Embryonic facial prominence (tissue), 1 donor: ENCODE results near the gene UGT3A1.
"Not testable (repeated sequence)": the region's sequence is repeated elsewhere in the genome, so short reads cannot be mapped to it uniquely, and the experiment has no call there.

Source experiments
- DNase-seq: peaks from one replicate; pipeline ENCODE4 v3.0.0-alpha.2; 2016; ENCODE audit errors: extremely low spot score

UGT3A1 gene

DNA sequence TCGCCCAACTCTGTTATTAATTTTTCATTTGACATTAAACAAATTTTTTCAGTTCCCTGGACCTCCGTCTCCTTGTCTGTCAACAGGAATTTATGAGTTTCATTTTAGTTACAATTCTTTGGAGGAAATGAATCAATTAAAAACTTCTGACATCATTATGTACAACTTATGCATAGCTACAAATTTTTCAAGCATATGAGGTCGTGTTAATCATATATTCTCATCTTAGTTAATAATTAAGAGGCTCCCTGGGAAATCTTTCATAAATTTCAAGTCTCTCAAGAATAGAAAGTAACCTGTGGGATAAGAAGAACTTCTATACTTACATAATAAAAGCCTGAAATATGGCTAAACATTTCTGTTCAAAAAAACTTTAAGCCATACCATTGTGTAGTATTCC, 3.4 kb downstream of the UGT3A1 start:
- no peak for DNase-seq

DNA sequence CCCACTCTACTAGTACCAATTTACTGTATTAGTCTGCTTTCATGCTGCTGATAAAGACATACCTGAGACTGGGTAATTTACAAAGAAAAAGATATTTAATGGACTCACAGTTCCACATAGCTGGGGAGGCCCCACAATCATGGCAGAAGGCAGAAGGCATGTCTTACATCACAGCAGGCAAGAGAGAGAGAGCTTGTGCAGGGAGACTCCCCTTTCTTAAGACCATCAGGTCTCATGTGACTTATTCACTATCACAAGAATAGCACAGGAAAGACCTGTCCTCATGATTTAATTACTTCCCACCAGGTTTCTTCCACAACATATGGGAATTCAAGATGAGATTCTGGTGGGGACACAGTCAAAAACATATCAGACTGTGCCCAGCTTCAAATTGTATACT, 11.5 kb downstream of the UGT3A1 start:
- no peak for DNase-seq

DNA sequence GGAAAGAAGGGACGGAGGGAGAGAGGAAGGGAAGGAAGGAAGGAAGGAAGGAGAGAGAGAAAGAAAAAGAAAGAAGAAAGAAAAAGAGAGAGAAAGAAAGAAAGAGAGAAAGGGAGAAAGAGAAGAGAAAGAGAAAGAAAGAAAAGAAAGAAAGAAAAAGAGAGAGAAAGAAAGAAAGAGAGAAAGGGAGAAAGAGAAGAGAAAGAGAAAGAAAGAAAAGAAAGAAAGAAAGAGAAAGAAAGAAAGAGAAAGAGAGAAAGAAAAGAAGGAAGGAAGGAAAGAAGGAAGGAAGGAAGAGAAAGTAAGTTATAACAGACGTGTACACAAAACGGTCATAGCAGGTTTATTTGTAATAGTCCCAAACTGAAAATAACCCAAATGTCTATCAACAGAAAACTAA, 14.3 kb downstream of the UGT3A1 start:
- DNase-seq = not testable (repeated sequence)

DNA sequence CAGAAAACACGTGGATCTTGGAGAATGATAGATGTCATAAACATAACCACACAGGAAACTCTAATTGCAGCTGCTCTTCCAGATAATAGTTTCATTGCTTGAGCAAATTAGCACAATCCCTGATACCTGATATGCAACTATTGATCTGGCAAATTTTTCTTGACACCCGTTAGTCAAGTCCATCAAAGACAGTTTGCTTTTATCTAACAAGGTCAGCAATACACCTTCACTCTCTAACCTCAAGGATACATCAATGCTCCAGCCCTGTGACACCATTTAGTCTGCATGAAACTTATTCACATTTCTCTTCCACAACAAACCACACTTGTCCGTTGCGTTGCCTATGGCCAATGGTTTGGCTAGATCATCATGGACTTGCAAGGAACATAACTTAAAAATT, 16.6 kb downstream of the UGT3A1 start:
- no peak for DNase-seq

DNA sequence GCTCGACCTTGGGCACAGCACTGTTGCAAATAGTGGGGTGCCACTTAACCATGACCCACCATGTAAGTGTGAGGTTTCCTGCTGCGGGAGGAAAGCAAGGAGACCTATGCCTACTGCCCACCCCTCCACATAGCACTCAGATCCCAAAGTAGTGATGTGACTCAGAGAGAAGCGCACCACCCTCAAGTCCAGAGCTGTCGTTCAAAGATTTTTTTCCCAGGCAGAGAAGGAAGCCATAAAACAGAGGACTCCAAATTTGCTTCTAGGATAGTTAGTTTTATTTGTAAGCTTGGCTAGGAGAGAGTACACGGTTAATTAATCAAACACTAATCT, 19.3 kb downstream of the UGT3A1 start:
- no peak for DNase-seq

DNA sequence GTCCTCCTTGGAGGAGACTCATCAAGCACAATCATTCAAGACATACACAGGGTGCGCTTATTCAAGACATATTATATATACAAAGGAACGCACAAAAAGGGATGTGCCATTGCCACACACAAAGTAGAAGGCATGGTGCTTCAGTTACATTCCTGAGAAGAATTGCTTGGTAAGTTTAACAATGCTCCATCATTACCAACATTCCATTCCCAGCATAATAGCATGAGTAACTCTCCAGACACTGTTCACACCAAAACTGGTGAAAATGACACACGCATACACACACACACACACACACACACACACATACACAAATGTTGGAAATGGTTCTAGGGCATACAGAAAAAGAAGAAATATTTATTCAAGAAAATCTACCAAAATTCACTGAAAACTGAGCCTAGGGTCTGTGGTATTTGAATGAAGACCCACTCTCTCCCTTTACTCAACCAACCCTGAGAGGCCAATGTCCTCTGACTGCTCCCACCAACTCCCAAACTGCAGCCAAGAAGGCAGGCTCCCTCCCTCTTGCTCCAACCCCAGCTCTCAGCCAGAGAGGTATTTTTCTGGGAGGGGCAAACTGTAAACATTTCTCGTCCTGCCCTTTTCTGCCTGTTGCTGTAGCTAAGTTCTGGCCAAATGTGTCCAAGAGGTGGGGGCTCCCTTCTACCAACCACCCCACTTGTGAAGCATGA, 19.9 kb downstream of the UGT3A1 start:
- no peak for DNase-seq

DNA sequence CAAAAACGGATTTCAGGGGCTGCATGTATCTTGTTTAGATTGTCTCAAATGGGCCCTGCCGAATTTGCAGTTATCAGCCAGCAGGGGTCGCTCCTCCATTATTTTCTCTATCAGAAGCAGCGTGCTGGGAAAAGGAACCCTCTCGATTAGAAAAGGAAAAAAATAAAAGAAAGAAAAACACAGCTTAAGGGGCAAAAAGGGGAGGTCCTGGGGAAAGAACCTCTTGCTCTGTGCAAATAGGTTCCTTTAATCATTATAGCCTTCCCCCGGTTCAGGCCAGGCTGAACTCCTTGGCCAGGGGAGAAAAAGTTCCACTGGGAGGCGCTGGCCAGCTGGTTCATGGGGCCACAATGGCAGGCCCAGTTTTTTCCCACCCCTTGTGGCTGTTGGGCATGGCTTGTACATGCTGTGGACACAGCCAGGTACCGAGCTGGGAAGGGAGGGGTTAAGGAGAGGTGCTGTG, 27.8 kb downstream of the UGT3A1 start:
- DNase-seq = no peak

DNA sequence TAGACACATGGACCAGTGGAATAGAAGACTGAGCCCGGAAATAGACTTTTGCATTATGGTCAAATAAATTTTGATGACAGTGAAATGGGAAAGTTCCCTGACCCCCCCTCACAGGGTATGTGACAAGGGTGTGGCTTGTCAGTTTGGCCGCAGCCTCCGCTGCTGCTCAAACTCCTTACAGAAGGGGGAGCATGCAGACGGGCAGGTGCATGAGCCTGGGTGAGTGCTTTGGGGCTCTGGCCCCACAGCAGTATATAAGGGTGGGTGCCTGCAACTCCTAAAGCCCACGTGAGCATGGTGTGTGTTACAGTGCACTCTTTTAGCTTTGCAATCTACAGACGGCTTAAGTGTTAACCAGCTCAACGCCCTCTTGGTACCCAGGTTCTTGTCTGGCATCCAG, 30.9 kb downstream of the UGT3A1 start:
- no peak for DNase-seq

DNA sequence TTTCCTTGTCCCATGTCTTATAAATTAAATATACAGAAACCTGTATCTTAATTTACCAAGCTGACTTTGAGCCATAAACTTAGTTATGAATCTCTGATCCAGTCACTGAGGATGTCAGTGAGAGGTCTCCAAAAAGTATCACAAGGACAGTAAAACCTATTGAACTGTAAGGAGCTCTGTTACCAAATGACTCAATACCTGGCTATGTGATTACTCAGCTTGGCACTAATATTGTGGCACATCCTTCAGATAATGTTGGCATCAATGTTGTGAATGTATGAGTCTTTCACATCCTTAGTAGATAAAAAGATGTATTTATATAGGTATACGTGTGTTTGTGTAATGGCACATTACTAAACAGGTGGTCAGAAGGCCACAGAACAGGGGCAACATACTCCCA, 34.8 kb downstream of the UGT3A1 start:
- no peak for DNase-seq

DNA sequence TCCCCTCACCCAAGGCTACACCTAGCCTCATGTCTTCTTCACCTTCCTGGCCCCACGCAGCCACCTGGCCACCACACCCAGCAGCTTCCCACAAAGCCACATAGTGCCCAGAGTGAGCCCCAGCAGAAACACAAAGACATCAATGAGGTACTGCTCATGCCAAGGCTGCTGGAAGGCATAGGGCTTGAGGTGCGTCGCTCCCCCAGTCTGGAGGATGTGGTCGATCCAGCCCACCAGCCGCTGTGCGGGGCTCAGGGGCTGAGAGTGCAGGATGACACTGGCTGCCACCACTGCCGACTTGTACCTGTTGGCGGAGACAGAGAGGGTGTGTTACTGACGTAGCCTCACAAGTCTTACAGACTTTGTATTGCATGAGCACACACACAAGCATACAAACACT, 37.0 kb downstream of the UGT3A1 start:
- DNase-seq = no peak

DNA sequence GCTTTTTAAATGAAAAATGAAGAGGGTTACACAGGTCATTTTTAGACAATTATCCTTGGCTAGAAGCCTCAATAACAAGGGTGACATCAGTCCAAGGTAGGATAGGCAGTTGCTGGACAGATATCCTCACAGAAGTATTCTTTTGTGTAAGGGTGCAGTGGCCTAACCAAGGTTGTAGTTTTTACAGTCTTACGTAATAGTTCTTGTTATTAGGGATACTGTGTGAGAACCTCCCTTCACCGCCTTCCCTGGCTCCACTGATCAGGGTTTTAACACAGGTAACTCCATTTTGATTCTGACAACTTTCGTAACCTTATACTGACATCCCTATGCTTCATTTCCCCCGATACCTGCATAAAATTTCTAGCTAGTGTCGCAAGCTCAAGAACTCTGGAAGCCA, 44.1 kb downstream of the UGT3A1 start:
- DNase-seq = no peak

DNA sequence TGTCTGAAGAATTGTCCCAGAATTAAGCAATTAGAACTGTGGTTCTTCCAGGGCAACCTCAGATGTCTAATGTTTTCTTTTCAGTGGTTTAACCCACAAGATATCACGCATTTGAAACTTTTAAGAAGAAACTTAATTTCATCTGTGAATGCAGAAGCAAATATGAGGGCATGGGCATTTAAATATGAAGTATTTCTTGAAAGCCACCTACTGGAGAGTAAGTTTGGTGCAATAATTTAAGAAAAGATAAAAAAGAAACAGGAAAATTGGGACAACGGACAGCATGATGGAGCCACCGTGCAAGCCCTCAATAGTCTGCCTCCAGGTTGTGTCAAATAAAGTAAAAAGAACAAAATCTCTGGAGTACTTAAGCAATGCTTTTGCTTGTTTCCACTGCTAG, 51.6 kb downstream of the UGT3A1 start:
- DNase-seq = no peak

DNA sequence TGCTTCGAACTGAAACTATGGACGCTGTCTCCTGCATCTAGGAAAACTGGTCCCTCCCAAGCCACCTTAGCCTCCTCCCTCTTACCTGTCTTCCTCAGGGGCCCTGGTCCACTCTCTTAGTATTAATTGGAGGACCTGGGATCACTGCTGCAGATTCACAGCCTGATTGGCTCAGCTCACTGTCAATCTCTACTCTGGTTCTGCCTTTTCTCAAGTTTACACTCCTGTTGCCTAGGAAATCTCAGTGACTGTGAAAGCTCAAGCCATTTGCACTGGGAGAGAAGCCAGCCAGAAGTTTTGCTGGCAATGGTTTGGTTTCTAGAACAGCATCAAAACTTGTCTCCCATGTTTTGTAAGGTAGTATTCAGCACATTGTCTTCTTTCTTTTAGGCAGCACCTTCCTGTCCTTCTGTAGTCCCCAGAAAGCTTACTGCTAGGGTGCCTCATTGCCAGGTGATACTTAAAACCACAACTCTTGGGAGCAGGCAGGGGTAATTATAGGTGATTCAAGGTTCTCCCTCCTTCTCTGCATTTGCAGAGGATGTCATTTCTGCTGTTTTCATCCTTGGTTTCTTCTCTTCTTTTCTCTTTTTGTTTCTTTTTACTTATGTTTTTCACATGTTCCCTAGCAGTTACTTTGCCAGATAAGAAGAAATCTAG, 52.5 kb downstream of the UGT3A1 start, which contains the start of gene CAPSL:
Gene CAPSL, minus strand, starts transcription at position 55 of the 660 bp plus-strand sequence. CDS start 17,502 bp downstream, outside the sequence.
- DNase-seq = peak; percentile 59

DNA sequence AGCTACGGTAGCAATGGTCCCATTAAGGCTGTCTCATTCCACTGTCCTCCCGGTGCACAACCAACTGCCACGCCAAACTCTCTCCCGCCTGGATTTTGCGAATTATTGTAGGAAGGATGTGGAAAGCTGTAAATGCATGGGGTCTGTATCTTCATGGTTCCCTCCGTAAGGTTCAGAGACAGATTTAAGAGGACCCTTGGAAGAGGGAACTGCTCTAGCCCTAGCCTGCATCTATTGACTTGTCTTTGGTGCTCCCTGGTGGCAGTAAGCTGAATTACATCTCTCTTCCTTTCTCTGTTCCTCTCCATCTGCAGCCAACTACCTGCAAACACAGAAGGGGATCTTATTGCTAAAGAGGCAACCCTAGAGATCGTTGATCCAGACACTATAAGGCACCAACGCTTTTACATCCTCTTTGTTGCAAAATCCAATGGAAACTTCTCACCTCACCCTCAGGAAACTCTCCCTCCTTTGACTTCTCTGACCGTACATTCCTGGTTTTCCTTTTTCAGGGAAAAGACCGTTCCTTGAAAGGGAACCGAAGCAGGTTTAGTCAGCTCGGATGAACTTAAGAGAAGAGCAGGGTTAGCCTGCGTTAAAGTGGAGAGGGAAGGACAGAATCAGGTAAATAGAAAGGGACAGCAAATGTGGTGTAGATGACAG, 64.7 kb downstream of the UGT3A1 start:
- DNase-seq = peak; percentile 49

DNA sequence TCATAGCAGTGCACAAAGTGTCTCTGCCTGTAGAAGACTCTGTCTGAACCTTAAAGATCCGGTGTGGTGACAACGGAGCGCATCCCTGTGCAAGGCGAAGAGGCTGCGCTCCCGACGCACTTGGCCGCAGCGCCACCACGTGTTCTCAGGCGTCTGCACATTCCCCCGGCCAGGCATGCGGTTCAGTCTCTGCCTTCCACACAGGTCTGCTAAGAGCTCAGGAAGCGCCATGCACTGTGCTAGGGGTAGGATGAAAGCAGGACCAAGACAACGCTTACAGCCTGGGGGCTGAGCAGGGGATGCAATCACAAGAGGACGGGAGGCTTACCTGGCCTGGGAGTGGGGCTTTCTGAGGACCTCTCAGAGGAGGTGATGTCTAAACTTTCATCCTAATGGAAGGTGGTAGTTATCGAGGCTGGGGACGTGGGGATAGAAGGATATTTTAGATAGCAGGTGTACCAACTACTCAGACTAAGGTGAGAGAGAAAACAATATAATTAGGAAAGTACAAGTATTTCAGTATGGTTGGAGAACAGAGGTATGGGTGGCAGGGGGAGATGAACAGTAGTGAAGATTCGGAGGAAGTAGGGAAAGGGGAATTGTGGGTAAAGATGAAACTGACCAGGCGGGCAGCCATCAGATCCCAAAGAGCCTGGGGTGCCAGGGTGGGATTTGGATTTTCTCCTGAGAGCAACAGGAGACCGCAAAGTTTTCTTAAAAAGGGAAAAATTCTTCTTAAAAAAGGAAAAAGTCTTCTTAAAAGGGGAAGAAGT, 66.1 kb downstream of the UGT3A1 start:
- DNase-seq = no peak

DNA sequence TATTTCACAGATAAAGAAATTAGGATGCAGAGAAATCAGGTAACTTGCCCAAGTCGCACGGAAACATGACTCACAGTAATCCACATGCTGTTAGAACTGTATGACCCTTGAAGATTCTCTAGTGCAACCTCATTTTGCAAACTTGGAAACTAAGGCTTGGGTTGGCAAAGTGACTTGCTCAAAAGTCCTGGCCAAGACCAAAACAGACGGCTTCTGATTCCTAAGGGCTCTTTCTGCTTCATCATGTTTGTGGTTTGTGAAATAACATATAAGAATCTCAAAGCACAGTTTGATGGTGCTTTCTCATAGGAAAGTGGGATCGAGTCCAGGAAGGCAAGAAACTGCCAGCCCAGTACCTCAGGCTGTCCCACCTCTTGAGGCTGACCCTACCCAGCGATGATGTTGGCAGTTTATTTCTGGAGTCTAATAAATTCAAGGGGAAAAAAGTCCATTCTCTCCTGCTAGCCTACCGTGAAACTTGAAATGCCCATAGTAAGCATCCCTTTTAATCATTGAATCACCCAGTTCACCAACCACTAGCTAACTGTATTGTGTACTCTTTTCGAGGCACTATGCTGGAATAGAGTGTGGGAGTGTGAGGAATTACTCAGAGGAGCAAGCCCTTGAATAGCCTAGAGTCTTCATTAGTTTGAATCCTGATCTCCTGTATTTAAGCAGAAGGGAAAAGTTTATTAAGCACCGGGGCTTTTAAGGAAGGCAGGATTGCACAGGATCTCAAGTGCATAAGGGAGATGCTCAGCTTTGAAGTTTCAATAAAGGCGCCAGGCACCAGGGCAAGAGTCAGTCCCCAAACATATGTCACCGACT, 66.9 kb downstream of the UGT3A1 start:
- DNase-seq = no peak

DNA sequence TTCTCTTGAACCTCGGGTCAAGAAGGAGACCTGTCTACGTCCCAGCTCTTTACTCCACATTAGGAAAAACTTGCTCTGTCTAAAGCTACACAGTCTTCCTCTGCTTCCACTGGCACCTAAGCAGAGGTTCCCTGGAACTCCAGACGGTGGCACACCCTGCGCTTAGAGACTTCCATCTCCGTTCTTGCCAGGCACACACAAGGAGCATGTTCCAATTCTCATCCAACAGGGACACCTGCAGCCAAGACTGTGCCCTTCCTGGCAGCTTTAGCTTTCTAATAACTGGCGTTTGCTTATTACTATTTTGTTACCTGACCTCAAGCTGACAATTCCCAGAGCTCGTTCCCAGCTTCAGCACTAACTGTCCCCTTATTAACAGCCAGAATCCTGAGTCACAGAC, 68.7 kb downstream of the UGT3A1 start:
- DNase-seq = no peak

DNA sequence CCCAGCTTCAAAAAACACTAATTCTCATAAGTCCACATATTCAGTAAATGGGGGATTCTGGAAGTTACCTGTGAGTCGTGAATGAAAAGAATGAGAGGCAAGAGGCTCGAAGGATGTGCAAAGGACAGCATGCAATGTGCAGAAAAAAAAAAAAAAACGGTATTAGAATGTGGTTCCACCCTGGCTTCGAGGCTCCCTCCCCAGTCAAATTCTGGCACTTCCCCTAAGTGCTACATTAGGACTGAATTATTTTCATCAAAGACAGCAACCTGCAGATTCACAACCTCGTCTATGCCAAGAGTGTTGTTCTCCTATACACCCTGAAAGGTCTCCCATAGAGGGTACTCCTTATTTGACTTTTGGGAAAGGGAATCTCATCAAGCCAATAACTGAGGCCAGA, 69.3 kb downstream of the UGT3A1 start:
- no peak for DNase-seq

DNA sequence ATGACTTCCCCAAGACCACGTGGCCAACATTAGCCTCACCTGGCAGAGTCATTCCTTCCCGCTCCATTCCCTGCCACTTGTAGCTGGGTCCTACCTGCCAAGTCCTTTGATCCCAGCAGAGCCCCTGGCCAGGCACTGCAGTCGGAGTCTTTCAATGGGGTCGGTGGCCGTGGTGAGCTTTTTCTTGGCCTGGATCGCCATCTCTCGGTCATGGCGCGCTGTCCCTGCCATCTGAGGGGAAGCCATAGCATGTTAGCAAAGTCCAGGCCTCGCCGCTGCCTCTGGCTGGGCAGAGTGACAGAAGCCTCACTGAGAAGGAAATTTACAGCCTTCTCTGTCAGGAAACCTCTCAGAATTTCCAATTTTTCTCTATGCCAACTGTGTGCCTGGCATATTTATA, 70.3 kb downstream of the UGT3A1 start:
- DNase-seq = no peak

DNA sequence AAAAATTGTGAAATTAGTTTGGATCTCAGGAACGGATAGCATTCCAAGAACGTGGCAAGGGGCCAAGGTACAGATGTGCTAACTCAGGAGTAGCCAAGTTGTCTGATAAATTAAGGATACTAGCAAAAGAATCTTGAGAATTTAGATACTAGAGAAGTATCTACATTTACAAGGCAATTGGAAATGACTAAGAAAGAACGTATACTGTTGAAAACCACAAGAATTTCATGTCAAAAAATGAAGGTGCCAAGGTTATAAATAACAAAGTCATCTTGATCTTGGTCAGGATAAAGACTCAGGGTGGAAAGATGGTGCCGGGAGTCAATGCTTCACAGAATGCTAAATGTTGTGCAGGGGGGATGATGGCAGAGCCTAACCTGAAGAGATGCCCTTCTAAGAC, 72.0 kb downstream of the UGT3A1 start:
- no peak for DNase-seq

DNA sequence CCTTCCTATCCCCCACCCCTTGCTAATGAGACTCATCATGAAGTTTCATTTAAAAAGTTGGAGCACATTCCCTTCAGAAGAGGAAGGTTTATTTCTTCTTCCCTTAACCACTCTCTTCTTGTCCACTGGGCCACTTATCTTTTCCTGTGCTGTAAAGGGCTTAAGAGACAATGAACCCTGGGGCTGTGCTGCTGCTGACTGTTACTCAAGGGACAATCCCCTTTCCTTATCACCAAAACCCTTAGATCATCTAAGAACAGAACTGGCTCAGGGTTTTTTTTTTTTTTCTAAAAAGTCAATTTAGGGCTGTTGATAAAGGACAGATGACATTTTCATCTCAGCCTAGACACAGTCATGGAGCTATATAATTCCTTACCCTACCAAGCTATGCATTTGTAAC, 82.4 kb downstream of the UGT3A1 start:
- DNase-seq = no peak
